ENCODE measurements around the gene PIM3. TPM values are rescaled to one million over a fixed set of nuclear protein-coding genes. Genes with fewer than 3 reads are reported as not detected.

The PIM3 gene
- total RNA-seq, 4 donors from 2014 or later: 103 to 202 (median 143) TPM

DNA sequence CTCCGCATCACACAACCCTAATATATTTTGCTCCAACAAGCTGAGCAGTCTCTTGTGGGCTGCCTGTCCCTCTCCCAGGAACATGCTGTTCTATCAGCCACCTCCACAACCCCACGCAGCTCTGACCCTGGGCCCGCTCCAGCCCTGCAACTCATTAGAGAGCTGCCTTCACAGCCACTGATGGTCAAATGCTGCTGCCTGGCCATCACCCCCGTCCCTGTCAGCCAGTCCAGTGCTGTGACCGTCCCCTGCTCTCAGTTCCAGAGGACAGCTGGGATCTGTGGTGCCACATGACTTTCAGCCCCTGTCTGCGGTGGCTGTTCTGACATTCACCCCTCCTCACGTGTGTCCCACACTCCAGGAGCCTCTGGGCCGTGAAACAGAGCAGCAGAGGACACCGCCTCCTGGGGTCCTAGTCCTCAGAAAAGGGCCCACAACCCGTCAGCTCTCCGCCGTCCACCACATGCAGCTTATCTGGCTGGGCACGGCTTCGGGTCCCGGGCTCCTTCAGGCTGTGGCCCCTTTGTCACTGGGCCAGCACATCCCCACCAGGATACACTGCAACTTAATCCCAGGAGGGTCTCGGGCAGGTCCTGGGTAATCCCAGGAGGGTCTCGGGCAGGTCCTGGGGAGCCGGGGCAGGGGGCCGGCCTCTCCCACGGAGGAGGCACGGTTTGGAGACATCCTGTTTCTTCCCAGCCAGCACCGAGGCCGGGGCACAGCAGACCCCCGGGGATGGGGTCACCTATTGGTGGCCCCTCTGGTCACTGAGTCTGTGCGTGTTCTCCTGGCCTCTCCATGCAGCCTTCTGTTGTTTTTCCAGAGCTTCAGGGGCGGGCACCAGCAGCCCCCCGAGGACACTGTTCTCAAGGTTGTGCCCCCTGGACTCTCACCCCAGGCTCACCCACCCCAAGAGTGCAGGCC, 27.1 kb upstream of the PIM3 start:
- Histone ChIP-seq H3K4me3 (peak overlapping the region; percentile 61), H3K27me3 (peaks cover 5% of the 10 kb centered on the region), H3K9me3 (no peaks in the 10 kb centered on the region), H3K27ac (peak overlapping the region; percentile 98), H3K4me1 (peaks cover 93% of the 10 kb centered on the region), H3K36me3 (no peaks in the 10 kb centered on the region)
- TF ChIP-seq, protein P1, sequence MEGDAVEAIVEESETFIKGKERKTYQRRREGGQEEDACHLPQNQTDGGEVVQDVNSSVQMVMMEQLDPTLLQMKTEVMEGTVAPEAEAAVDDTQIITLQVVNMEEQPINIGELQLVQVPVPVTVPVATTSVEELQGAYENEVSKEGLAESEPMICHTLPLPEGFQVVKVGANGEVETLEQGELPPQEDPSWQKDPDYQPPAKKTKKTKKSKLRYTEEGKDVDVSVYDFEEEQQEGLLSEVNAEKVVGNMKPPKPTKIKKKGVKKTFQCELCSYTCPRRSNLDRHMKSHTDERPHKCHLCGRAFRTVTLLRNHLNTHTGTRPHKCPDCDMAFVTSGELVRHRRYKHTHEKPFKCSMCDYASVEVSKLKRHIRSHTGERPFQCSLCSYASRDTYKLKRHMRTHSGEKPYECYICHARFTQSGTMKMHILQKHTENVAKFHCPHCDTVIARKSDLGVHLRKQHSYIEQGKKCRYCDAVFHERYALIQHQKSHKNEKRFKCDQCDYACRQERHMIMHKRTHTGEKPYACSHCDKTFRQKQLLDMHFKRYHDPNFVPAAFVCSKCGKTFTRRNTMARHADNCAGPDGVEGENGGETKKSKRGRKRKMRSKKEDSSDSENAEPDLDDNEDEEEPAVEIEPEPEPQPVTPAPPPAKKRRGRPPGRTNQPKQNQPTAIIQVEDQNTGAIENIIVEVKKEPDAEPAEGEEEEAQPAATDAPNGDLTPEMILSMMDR (IDR thresholded peaks at IDR 0.05): no peak
- TF ChIP-seq POLR2A (IDR thresholded peaks at IDR 0.05) (peak in 1 of 2 donors; percentile 27), POLR2AphosphoS5 (IDR thresholded peaks at IDR 0.05) (peak in 1 of 3 donors; percentile 50), EP300 (IDR thresholded peaks at IDR 0.05) (no peak)
- no peak for DNase-seq (ENCODE audit: low spot score in 2 of 2)
- WGBS: 75% methylated on average over 14 of the region's 27 CpGs

DNA sequence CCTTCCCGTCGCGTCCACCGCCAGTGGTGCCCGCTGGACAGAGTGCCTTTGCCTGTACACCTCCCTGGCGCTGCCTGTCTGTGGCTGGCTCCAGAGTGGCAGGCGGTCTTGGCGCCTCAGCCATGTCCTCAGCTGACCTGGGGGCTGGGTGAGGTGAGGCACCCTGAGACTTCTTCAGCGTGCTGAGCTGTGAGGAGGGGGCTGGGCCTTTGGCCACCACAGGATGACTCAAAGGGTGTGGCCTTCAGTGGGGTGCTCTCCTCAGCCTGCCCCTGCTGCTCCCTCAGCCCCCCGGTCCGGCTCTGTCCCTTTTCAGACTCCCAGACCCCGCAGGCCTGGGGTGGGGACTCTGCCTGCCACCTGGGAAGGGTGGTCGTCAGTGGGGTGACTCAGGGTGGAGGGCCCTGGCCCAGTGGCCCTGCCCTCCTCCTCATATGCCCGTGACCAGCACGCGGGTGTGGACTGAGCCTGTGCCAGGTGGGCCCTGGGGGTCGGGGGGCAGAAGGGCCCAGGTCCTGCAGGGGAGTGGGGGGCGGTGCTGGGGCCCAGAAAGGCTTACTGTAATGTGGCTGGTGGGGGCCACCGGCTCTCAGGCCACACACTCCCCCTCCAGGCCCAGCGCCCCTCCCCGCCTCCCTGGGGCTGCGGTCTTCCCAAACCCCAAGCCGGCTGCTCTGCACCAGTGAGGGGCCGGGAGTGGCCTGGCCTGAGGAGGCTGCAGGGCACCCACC, 26.2 kb upstream of the PIM3 start:
- H3K4me3 ChIP-seq: peak overlapping the region; percentile 61
- no peaks in the 10 kb centered on the region for H3K36me3 ChIP-seq
- peak overlapping the region; percentile 98 for H3K27ac ChIP-seq
- TF ChIP-seq POLR2A (IDR thresholded peaks at IDR 0.05) (no peak), POLR2AphosphoS5 (IDR thresholded peaks at IDR 0.05) (no peak), EP300 (IDR thresholded peaks at IDR 0.05) (no peak)
- TF ChIP-seq, protein P1 (IDR thresholded peaks at IDR 0.05): no peak
- peaks cover 91% of the 10 kb centered on the region for H3K4me1 ChIP-seq
- DNase-seq (ENCODE audit: low spot score in 2 of 2): no peak
- H3K27me3 ChIP-seq: no peaks in the 10 kb centered on the region
- WGBS: no CpG with 5 or more reads among the region's 24 CpGs
- no peaks in the 10 kb centered on the region for H3K9me3 ChIP-seq

DNA sequence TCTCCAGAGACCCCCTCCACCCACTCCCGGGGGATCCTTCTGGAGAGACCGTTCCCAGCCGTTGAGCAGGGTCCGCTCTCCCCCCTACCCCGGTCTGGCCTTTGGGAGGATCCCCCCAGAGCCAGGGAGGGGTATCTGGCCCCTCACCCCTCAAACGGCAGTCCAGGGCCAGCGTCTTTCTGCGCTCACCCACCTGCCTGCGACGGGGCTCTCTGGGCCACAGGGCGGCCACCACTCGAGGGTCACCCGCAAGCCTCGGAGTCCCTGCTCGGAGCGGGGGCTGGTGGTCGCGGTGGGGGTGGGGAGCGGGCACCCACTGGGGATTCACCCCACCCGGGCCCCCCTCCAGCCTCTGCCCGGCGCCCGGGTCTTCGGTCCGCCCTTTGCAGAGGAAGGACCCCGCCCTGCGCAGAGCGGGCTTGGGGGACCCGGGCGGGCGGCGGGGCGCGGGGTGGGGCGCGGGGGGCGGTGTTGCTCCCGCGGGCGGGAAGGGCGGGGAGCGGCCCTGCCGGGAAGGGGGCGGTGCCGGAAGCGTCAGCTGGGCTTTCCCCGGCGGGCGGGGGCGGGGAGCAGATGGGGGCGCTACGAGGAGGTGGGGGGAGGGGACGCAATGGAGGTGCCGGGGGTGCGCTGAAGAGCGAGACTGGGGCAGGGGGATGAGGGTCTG, 25.5 kb upstream of the PIM3 start:
- no peaks in the 10 kb centered on the region for H3K27me3 ChIP-seq
- peaks cover 86% of the 10 kb centered on the region for H3K4me1 ChIP-seq
- 0% methylated on average over 2 of the region's 56 CpGs for WGBS
- peak overlapping the region; percentile 61 for H3K4me3 ChIP-seq
- no peaks in the 10 kb centered on the region for H3K36me3 ChIP-seq
- no peak for DNase-seq (ENCODE audit: low spot score in 2 of 2)
- H3K9me3 ChIP-seq: no peaks in the 10 kb centered on the region
- peak overlapping the region; percentile 98 for H3K27ac ChIP-seq
- TF ChIP-seq, protein P1 (IDR thresholded peaks at IDR 0.05): no peak
- TF ChIP-seq POLR2AphosphoS5 (IDR thresholded peaks at IDR 0.05) (no peak), EP300 (IDR thresholded peaks at IDR 0.05) (no peak), POLR2A (IDR thresholded peaks at IDR 0.05) (peak in 1 of 2 donors; percentile 6)

DNA sequence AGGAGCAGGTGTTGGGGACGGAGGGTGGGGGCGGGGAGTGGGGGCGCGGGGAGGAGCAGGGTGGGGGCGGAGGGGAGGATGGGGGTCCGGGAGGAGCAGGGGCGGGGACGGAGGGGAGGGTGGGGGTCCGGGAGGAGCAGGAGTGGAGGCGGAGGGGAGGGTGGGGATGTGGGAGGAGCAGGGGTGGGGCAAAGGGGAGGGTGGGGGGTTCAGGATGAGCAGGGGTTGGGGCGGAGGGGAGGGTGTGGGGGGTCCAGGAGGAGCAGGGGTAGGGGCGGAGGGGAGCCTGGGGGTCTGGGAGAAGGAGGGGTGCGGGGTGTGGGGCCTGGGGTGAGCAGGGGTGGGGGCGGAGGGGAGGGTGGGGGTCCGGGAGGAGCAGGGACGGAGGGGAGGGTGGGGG, 25.0 kb upstream of the PIM3 start:
- peak overlapping the region; percentile 61 for H3K4me3 ChIP-seq
- H3K4me1 ChIP-seq: peaks cover 80% of the 10 kb centered on the region
- H3K36me3 ChIP-seq: no peaks in the 10 kb centered on the region
- peak overlapping the region; percentile 98 for H3K27ac ChIP-seq
- TF ChIP-seq EP300 (IDR thresholded peaks at IDR 0.05): no peak
- 17% methylated on average over 1 of the region's 16 CpGs for WGBS
- no peaks in the 10 kb centered on the region for H3K9me3 ChIP-seq
- H3K27me3 ChIP-seq: no peaks in the 10 kb centered on the region
- DNase-seq (ENCODE audit: low spot score in 2 of 2): no peak

DNA sequence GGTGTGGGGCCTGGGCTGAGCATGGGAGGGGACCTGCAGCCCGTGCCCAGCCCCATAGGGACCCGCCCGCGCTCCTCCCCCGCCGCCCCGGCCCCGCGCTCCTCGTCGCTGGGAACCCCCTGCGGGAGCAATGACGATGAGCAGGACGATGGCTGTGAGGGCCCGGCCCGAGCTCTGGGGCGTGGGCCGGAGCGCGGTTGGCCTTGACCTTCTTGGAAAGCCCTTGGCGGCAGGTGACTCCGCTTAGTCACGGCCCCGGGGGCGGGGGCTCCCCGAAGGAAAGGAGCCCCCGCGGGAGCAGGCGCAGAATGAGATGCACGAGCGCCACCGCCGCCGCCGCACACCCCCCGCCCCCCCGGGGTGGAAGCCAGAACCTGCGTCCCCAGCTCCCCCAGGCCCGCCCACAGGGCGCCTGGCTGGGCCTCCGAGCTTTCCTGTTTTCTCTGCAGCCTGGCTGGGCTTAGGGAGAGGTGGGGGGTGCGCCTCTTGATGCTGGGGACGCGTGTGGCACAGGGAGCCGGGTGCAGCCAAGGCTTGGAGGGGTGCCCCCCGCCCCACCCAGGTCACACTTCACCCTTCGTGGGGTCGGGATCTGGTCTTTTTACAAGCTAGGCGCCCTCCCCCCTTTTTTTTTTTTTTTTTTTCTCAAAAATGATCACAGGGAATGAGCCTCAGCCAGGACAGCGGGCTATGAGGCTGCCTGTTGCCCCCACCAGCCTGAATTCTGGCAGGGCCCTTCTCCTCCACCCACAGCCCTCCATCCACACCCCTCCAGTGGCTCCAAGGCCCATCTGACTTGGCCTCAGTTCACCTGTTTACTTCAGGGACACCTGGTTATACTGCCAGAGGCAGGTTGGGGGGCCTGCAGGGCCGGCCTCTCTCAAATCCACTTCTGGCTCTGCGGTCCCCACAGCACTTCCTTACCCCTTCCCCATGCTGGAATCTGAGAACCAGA, 24.3 kb upstream of the PIM3 start:
- H3K4me3 ChIP-seq: peak overlapping the region; percentile 61
- peak in 2 of 3 donors; percentile 63 to 80 for TF ChIP-seq POLR2AphosphoS5 (IDR thresholded peaks at IDR 0.05)
- TF ChIP-seq, protein P1 (IDR thresholded peaks at IDR 0.05): no peak
- H3K9me3 ChIP-seq: no peaks in the 10 kb centered on the region
- peak; percentile 95 for DNase-seq (ENCODE audit: low spot score in 2 of 2)
- peak overlapping the region; percentile 98 for H3K27ac ChIP-seq
- H3K27me3 ChIP-seq: no peaks in the 10 kb centered on the region
- H3K36me3 ChIP-seq: no peaks in the 10 kb centered on the region
- 9% methylated on average over 15 of the region's 52 CpGs for WGBS
- H3K4me1 ChIP-seq: peaks cover 73% of the 10 kb centered on the region

Measured in suprapubic skin (tissue), 4 donors.